Choroid plexus epithelial cell (primary cell): ENCODE data around the gene COL19A1.

ENCODE experiments used
- DNase-seq: peaks from one replicate; pipeline ENCODE4 v3.0.0-alpha.2; 2010; ENCODE audit warnings: low read depth
- H3K4me3 ChIP-seq: 2 replicates; pipeline ENCODE4 v1.5.1; 2011; ENCODE audit warnings: low read depth, mild to moderate bottlenecking, control low read depth, low read length, moderate library complexity
- CTCF ChIP-seq: conservative IDR thresholded peaks from 2 replicates; pipeline ENCODE4 v1.5.1; 2011; ENCODE audit warnings: low read depth, mild to moderate bottlenecking, control low read depth, inconsistent platforms, low read length, moderate library complexity

COL19A1 gene

DNA sequence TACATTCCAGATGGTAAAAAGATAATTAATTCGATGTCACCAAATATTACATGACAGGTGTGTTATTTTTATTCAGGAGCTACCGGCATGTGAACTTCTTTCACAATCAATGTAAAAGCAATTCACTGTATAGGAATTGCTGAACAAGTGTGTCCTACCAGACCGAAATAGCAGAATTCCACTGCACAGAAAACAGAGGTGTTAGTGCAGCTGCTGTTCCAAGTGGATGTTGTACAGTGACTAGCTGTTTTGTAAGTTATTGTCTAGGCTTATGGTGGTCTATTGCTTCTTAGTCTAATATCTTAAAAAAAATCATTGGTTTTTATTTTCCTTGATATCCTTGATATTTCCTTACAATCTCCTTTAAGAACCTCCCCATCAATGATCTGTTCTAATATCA lies 107.4 kb downstream of the COL19A1 start:
- no peak for TF ChIP-seq CTCF
- no peak overlapping the region for H3K4me3 ChIP-seq
- no peak for DNase-seq

DNA sequence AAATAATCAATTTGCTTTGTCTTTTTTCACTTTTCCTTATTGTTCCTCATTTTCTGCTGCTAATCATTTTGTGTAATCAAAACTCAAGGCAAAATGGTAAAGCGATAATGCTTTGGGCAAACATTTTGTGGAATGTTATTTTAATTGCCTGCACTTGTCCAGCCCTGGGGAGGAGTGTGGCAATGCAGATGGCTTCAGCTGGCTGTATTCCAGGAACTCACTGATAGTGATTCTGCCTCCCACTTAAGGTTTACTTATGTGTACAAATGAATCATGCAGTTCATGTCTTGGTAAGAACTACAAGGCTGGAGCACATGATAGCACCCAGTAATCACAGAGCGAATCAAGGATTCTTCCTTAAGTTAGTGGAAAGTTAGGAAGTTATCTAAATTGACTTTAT lies 107.8 kb downstream of the COL19A1 start:
- TF ChIP-seq CTCF: no peak
- peak; percentile 76 for DNase-seq
- no peak overlapping the region for H3K4me3 ChIP-seq

- no peak for TF ChIP-seq CTCF
- DNase-seq: no peak
- H3K4me3 ChIP-seq: no peak overlapping the region
Observed at GRCh38 chr6:69976591-69977090, 110.3 kb downstream of the COL19A1 start.

- DNase-seq: no peak
- TF ChIP-seq CTCF: no peak
Observed at GRCh38 chr6:69980624-69981023, 114.3 kb downstream of the COL19A1 start.

GRCh38 chr6:69984506-69984905 lies 118.2 kb downstream of the COL19A1 start:
- DNase-seq: no peak
- no peak for TF ChIP-seq CTCF
- H3K4me3 ChIP-seq: no peak overlapping the region

More at GRCh38 chr6:69980624-69981023, 114.3 kb downstream of the COL19A1 start:
- no peak overlapping the region for H3K4me3 ChIP-seq

- no peak overlapping the region for H3K4me3 ChIP-seq
- peak; percentile 16 for TF ChIP-seq CTCF
- peak; percentile 27 for DNase-seq
Observed at GRCh38 chr6:69985180-69985579, 118.8 kb downstream of the COL19A1 start.

GRCh38 chr6:69987550-69987949 lies 121.2 kb downstream of the COL19A1 start:
- TF ChIP-seq CTCF: no peak
- DNase-seq: no peak
- no peak overlapping the region for H3K4me3 ChIP-seq
